ENCODE measurements around the gene NXNL1. TPM values are rescaled to one million over a fixed set of nuclear protein-coding genes. Genes with fewer than 3 reads are reported as not detected.

The NXNL1 gene, protein sequence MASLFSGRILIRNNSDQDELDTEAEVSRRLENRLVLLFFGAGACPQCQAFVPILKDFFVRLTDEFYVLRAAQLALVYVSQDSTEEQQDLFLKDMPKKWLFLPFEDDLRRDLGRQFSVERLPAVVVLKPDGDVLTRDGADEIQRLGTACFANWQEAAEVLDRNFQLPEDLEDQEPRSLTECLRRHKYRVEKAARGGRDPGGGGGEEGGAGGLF
- not detected in 2 replicates for total RNA-seq

DNA sequence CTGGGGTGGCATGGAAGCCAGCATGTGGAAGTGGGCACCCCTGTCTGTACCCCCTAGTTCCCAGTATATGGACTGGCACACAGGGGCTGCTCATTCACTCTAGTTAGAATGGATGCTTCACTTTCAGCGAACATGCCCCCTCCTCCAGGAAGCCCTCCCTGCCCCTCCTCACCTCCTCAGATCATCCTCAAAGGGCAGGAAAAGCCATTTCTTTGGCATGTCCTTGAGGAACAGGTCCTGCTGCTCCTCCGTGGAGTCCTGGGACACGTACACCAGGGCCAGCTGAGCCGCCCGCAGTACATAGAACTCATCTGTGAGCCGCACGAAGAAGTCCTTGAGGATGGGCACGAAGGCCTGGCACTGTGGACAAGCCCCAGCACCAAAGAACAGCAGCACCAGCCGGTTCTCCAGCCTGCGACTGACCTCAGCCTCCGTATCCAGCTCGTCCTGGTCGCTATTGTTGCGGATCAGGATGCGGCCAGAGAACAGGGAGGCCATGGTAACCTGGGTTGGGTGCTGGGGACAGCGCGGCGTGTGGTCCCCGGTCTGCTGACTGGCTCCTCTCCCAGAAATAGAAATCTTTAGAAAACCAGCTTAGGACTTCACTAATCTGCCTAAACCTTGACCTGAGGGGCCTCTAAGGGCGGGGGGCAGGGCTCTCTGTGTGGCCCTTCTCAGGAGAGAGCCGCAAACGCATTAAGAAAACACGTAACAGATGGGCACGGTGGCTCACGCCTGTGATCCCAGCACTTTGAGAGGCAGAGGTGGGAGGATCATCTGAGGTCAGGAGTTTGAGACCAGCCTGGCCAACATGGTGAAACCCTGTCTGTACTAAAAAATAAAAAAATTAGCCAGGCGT, at the start of gene NXNL1:
NXNL1 (minus strand) TSS at position 555 of the 859 bp plus-strand sequence; CDS start at position 498, 57 bp downstream.

DNA sequence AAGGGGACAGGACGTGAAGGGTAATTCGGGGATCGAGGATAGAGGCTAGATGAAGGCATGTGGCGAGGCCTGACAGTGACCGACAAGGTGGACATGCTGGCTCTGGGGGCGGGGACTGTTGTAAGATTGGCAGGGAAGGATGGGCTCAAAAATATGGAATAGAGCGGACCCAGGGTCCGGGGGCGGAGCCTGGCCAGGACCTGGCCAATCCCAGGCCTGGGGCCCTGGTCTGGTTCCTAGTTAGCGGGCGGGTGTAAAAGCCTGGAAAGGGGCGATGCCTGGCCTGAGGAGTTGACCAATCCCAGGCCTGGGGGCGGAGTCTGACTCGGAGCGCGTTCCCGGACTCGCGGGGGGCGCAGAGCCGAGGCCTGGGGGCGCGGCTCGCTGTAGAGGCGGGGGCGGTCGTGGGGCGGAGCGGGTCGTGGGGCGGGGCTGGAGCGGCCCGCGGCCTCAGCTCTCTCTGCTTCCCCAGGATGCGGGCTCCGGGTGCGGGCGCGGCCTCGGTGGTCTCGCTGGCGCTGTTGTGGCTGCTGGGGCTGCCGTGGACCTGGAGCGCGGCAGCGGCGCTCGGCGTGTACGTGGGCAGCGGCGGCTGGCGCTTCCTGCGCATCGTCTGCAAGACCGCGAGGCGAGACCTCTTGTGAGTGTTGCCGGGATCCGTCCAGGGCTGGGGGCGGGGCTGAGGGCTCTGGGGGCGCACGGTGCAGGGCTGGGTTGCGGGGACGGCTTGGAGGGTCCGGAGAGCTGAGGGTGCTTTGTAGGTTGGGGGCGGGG, 9.5 kb upstream of the NXNL1 start, which contains the start of gene SLC27A1:
SLC27A1 (plus strand) TSS at position 457 of the 774 bp plus-strand sequence; CDS start at position 474, 17 bp downstream.

DNA sequence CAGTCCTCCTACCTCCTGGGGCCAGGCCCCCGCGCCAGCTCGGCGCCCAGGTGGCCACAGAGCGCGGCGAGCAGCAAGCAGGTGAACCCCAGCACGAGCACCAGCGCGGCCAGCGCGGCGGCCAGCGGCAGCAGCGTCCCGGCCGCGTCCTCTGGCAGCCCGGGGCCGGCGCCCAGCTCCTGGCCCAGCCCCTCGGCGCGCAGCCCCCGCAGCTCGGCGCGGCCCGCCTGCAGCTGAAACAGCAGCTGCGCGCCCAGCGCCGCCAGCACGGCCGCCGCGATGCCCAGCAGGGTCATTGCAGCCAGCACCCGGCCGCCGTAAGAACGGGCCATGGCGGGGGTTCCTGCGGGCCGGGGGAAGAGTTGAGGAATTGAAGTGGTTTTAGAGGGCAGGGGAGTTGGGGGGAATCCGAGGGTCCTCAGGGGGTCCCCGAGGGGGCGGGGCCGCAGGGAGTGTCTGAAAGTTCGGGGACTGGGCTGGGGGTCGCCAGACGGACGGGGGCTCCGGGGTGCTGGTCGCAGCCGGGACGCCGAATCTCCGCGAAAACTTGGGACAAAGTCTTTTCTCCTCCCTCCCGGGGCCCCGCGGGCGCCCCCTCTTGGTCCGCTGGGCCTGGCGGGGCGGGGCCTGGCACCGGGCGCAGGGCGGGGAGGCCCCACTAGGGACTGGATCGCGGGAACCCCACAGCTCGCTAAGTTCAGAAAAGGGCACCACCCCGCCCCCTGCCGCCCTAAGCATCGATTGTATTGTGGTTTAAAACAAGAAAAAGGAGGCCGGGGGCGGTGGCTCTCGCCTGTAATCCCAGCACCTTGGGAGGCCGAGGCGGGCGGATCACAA, 12.4 kb downstream of the NXNL1 start, which contains the start of gene TMEM221:
TMEM221 (minus strand) TSS at position 538 of the 837 bp plus-strand sequence; CDS start at position 332, 206 bp downstream.

DNA sequence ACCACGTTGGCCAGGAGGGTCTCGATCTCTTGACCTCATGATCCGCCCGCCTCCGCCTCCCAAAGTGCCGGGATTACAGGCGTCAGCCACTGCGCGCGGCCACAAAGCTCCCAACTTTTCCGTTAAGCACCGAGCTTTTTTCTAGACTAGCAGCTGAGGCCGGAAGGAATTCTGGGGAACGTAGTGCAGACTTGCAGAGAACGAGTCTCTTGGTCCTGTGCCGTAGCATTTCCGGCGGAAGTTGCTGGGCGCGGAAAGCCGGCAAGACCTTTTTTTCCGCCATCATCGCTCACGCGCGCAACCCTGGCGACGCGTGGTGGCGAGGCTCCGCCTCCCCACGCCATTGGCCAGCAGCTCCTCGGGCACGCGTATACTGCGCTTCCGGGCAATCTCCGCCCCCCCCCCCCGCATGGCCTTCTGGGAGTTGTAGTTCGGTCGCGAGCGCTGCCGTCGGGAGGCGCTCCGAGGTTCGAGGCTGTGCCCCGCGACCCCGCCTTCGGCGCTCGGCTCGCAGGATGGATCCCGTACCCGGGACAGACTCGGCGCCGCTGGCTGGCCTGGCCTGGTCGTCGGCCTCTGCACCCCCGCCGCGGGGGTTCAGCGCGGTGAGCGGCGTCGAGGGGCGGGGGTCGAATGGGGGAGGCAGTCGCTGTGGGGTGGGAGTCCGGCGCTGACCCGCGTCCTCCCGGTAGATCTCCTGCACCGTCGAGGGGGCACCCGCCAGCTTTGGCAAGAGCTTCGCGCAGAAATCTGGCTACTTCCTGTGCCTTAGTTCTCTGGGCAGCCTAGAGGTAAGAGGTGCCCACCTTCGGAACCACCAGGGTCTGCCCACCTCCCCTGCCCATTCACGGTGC, 40.9 kb downstream of the NXNL1 start, which contains the start of gene MVB12A:
MVB12A (plus strand) TSS at position 427 of the 854 bp plus-strand sequence; CDS start at position 516, 89 bp downstream.

Other genes starting within 250 kb of the NXNL1 start
- gene USE1, start 245.6 kb downstream of the NXNL1 start, total RNA-seq = 22.8 and 24.3 TPM in 2 replicates
- 6.8 and 7.1 TPM in 2 replicates for gene OCEL1, start 234.7 kb downstream of the NXNL1 start, total RNA-seq
- gene NR2F6, start 215.0 kb downstream of the NXNL1 start, total RNA-seq = 87.4 and 95.5 TPM in 2 replicates
- not detected in 2 replicates for gene USHBP1, start 196.2 kb downstream of the NXNL1 start, total RNA-seq
- 50.9 and 80.4 TPM in 2 replicates for gene BABAM1, start 193.5 kb downstream of the NXNL1 start, total RNA-seq
- gene ANKLE1, start 179.0 kb downstream of the NXNL1 start, total RNA-seq = 1.3 TPM in 1 of 2 replicates, not detected in the other
- 9.1 and 19.4 TPM in 2 replicates for gene ABHD8, start 157.5 kb downstream of the NXNL1 start, total RNA-seq
- gene MRPL34, start 155.1 kb downstream of the NXNL1 start, total RNA-seq = 47.0 and 77.3 TPM in 2 replicates
- 9.8 and 22.3 TPM in 2 replicates for gene DDA1, start 151.4 kb downstream of the NXNL1 start, total RNA-seq
- 3.1 and 3.7 TPM in 2 replicates for gene ANO8, start 126.1 kb downstream of the NXNL1 start, total RNA-seq
- gene GTPBP3, start 123.4 kb downstream of the NXNL1 start, total RNA-seq = 7.9 and 9.8 TPM in 2 replicates
- 0.82 and 0.94 TPM in 2 replicates for gene PLVAP, start 83.6 kb downstream of the NXNL1 start, total RNA-seq
- not detected in 2 replicates for gene CCDC194, start 66.7 kb downstream of the NXNL1 start, total RNA-seq
- gene BST2, start 55.3 kb downstream of the NXNL1 start, total RNA-seq = 5.5 and 7.0 TPM in 2 replicates
- 58.5 and 68.5 TPM in 2 replicates for gene MVB12A, start 40.9 kb downstream of the NXNL1 start, total RNA-seq
- gene TMEM221, start 12.3 kb downstream of the NXNL1 start, total RNA-seq = 0.85 TPM in 1 of 2 replicates, not detected in the other
- gene SLC27A1, start 9.6 kb upstream of the NXNL1 start, total RNA-seq = 28.0 and 29.8 TPM in 2 replicates
- 139 and 154 TPM in 2 replicates for gene PGLS, start 50.7 kb upstream of the NXNL1 start, total RNA-seq
- gene COLGALT1, start 94.7 kb upstream of the NXNL1 start, total RNA-seq = 129 and 157 TPM in 2 replicates
- 0.43 and 1.1 TPM in 2 replicates for gene UNC13A, start 227.4 kb upstream of the NXNL1 start, total RNA-seq